Activated CD8-positive, alpha-beta T cell treated with anti-CD3 and anti-CD28 coated beads for 36 hours (primary cell): ENCODE results near the gene ABCG4. TPM values are rescaled to one million over a fixed set of nuclear protein-coding genes. Genes with fewer than 3 reads are reported as not detected.

Experiments
- ATAC-seq: fragments of 200-7000 bp; cut with Tn5 transposase; one replicate; pipeline ENCODE4 v1.10.0; 2021; ENCODE audit warnings: mild to moderate bottlenecking, moderate library complexity
- CTCF ChIA-PET: fragments of 350-600 bp; sonication (Branson Sonifier 250); formaldehyde crosslinking; loops from one replicate; lab custom pipeline; 2021; ENCODE audit warnings: antibody characterized with exemption; lab: Charles Lee
- POLR2A ChIA-PET: fragments of 350-600 bp; sonication (Branson Sonifier 250); formaldehyde crosslinking; loops from one replicate; lab custom pipeline; 2021; ENCODE audit warnings: antibody characterized with exemption; lab: Charles Lee
- DNase-seq: peaks from one replicate; pipeline ENCODE4 v3.0.0-alpha.2; 2020
- H3K27ac Mint-ChIP-seq: one replicate; pipeline ENCODE4 v1.8.0; 2021; ENCODE audit warnings: mild to moderate bottlenecking, mixed read lengths
- H3K27me3 Mint-ChIP-seq: one replicate; pipeline ENCODE4 v1.8.0; 2021; ENCODE audit warnings: mixed read lengths
- H3K36me3 Mint-ChIP-seq: one replicate; pipeline ENCODE4 v1.8.0; 2021; ENCODE audit warnings: low read depth, mixed read lengths
- H3K4me1 Mint-ChIP-seq: one replicate; pipeline ENCODE4 v1.8.0; 2021; ENCODE audit warnings: low read depth, mixed read lengths
- H3K4me3 Mint-ChIP-seq: one replicate; pipeline ENCODE4 v1.8.0; 2021; ENCODE audit warnings: mild to moderate bottlenecking, moderate library complexity, mixed read lengths
- H3K9me3 Mint-ChIP-seq: one replicate; pipeline ENCODE4 v1.8.0; 2021; ENCODE audit warnings: mixed read lengths
- intact Hi-C: fragments of 100-400 bp; cut with micrococcal nuclease; formaldehyde crosslinking; loops from one replicate; pipeline ENCODE4 v1.10.0; 2022
- total RNA-seq, 2 experiments: library from RNA; stranded (reverse); gene quantifications; one replicate each; pipeline ENCODE4 v1.2.3, GENCODE V29; 2021
- TF ChIP-seq, protein P1 (sequence below): fragments of 200-600 bp; IDR thresholded peaks from one replicate; pipeline ENCODE4 v1.8.0; 2022; ENCODE audit warnings: antibody characterized with exemption, mild to moderate bottlenecking

The ABCG4 gene
- total RNA-seq, 2 experiments from 2014 or later = not detected

DNA sequence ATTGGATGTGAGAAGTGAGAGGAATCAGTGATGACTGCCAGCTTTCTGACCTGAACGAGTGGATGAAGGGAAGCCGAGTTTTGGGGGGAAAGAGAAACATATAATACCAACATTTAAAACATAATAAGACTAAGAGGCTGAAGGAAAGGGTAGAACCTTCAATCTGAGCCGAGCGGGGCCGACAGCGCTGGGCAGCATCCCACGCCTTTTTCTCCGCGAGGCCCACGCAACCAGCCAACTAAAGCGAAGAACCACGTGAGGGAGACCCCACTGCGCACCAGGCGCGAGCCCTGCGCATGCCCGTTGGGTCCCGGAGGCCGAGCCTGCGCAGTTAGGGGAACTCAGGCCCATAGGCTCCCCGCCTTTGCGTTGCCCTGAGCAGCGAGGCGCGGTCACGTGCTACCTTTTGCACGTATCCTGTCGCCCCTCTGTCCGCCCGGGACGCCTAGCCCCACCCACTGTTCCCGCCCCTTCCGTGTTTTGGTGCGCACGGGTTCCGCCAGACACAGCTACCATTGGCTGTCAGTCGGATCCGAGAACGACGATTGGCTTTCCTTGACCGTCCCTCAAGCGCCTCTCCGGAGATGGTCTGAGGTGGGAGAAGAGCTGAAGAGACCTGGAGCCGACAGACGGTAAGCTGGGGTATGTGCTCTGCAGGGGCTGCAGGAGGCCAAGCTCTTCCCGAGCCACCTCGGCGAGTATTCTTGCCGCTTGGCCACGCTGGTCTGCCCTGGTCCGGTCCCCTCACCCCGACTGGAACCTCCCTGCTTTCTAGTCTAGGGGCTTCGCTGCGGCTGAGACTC lies 27.6 kb upstream of the ABCG4 start, which contains the start of gene HINFP:
TSS of gene HINFP (plus strand) at position 573 of the 803 bp plus-strand sequence. CDS start 5,365 bp downstream, outside the sequence.
- intact Hi-C loops = no loop called here
- Mint-ChIP-seq H3K9me3 (no peaks in the 10 kb centered on the region), H3K4me3 (peak within 1 kb of the TSS; percentile 93), H3K27me3 (no peaks in the 10 kb centered on the region), H3K4me1 (peaks cover 29% of the 10 kb centered on the region), H3K27ac (peak within 1 kb of the TSS; percentile 89), H3K36me3 (peaks cover 19% of the 10 kb centered on the region)
- CTCF ChIA-PET = interaction anchor here (0.5 to 2.2 kb wide), 7 partner anchors 12 to 84 kb away, joined by 3 to 7 read pairs (median 3); no protein-coding TSS in a partner anchor
- TF ChIP-seq, protein P1, sequence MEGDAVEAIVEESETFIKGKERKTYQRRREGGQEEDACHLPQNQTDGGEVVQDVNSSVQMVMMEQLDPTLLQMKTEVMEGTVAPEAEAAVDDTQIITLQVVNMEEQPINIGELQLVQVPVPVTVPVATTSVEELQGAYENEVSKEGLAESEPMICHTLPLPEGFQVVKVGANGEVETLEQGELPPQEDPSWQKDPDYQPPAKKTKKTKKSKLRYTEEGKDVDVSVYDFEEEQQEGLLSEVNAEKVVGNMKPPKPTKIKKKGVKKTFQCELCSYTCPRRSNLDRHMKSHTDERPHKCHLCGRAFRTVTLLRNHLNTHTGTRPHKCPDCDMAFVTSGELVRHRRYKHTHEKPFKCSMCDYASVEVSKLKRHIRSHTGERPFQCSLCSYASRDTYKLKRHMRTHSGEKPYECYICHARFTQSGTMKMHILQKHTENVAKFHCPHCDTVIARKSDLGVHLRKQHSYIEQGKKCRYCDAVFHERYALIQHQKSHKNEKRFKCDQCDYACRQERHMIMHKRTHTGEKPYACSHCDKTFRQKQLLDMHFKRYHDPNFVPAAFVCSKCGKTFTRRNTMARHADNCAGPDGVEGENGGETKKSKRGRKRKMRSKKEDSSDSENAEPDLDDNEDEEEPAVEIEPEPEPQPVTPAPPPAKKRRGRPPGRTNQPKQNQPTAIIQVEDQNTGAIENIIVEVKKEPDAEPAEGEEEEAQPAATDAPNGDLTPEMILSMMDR = no peak
- DNase-seq = peak; percentile 100
- peak; percentile 98 for ATAC-seq
- POLR2A ChIA-PET = interaction anchor here (0.6 to 6.2 kb wide), 13 partner anchors 10 to 107 kb away, joined by 3 to 46 read pairs (median 3); partner anchors contain the start of genes C2CD2L and SLC37A4

DNA sequence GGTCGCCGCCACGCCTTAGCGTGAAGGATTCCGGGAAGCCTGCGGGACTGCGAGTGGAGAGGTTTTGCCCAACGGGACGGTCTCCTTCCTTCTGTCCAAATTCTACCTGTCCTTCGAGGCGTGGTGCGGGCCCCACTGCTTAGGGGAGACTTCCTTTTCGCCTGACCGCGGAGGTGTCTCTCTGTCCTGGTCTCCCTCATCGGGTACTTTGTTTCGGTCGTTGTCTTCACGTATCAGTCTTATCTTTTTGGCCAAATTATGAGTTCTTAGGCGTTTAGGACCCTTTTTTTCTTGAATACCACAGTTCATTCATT lies 27.1 kb upstream of the ABCG4 start:
- peak overlapping the region; percentile 93 for H3K4me3 Mint-ChIP-seq
- no peaks in the 10 kb centered on the region for H3K27me3 Mint-ChIP-seq
- peak overlapping the region; percentile 82 for H3K27ac Mint-ChIP-seq
- DNase-seq (no peak), ATAC-seq (peak; percentile 2)
- H3K36me3 Mint-ChIP-seq = peaks cover 18% of the 10 kb centered on the region
- no peaks in the 10 kb centered on the region for H3K9me3 Mint-ChIP-seq
- ChIA-PET CTCF (interaction anchor here (0.5 to 2.2 kb wide), 7 partner anchors 12 to 75 kb away, joined by 3 to 7 read pairs (median 4); no protein-coding TSS in a partner anchor), POLR2A (interaction anchor here (0.7 to 6.2 kb wide), 9 partner anchors 11 to 91 kb away, joined by 3 to 46 read pairs (median 3); partner anchors contain the start of genes C2CD2L and SLC37A4)
- intact Hi-C loops = no loop called here
- H3K4me1 Mint-ChIP-seq = peaks cover 33% of the 10 kb centered on the region
- TF ChIP-seq, protein P1 = no peak

DNA sequence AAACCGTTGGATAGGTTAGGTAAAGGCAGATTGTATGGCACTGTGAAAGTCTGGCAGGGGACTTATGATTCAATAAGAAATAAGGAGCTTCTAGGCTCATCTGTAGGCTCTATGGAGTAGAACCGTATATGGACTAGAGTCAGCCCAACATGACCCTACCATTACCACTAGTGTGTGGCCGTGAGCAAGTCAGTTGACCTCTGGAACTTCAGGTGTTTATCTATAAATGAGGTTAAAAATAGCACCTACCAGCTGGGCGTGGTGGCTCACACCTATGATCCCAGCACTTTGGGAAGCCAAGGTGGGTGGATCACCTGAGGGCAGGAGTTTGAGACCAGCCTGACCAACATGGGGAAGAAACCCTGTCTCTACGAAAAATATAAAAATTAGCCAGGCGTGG lies 23.0 kb upstream of the ABCG4 start:
- Mint-ChIP-seq H3K27ac (no peak overlapping the region), H3K4me1 (peaks cover 32% of the 10 kb centered on the region), H3K36me3 (peaks cover 21% of the 10 kb centered on the region), H3K4me3 (no peak overlapping the region), H3K9me3 (no peaks in the 10 kb centered on the region), H3K27me3 (no peaks in the 10 kb centered on the region)
- intact Hi-C loops = no loop called here
- POLR2A ChIA-PET = interaction anchor here (0.8 to 1.5 kb wide), 2 partner anchors 17 to 19 kb away, joined by 3 to 5 read pairs; no protein-coding TSS in a partner anchor
- CTCF ChIA-PET = interaction anchor here (0.9 to 2.0 kb wide), 3 partner anchors 13 to 80 kb away, joined by 3 to 6 read pairs (median 4); no protein-coding TSS in a partner anchor
- TF ChIP-seq, protein P1 = no peak
- ATAC-seq (no peak), DNase-seq (no peak)

DNA sequence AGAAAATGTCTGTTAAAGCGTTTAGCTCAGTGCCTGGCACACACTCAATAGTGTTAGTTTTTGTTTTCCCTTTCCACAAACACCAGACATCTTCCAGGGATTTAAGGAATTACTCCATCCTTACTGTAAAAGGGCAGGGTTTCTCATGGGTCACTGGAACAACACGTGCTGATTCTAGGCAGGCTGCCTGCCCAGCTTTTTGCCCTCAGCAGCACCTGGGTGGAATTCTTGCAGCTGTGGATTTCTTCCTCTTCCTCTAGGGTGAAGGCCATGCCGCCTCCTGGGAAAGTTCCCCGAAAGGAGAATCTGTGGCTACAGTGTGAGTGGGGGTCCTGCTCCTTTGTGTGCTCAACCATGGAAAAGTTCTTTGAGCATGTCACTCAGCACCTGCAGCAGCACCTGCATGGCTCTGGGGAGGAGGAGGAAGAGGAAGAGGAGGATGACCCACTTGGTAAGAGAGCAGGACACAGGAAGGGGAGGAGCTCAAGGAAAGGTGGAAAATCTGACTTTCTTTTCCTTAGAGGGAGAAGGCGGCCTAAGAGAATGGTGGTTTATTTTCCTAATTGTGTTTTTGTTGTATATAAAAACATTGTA lies 22.1 kb upstream of the ABCG4 start:
- Mint-ChIP-seq H3K4me3 (no peak overlapping the region), H3K9me3 (no peaks in the 10 kb centered on the region), H3K4me1 (peaks cover 30% of the 10 kb centered on the region), H3K27ac (peak overlapping the region; percentile 53), H3K36me3 (peaks cover 28% of the 10 kb centered on the region), H3K27me3 (no peaks in the 10 kb centered on the region)
- intact Hi-C loops = no loop called here
- ATAC-seq (no peak), DNase-seq (no peak)
- POLR2A ChIA-PET = interaction anchor here (0.8 to 1.5 kb wide), 3 partner anchors 16 to 34 kb away, joined by 3 to 5 read pairs (median 3); no protein-coding TSS in a partner anchor
- CTCF ChIA-PET = interaction anchor here (0.9 to 2.0 kb wide), 6 partner anchors 12 to 95 kb away, joined by 3 to 6 read pairs (median 3); partner anchors contain the start of gene NLRX1
- TF ChIP-seq, protein P1 = no peak
